ENCODE results near the gene PDSS2.

The PDSS2 gene

DNA sequence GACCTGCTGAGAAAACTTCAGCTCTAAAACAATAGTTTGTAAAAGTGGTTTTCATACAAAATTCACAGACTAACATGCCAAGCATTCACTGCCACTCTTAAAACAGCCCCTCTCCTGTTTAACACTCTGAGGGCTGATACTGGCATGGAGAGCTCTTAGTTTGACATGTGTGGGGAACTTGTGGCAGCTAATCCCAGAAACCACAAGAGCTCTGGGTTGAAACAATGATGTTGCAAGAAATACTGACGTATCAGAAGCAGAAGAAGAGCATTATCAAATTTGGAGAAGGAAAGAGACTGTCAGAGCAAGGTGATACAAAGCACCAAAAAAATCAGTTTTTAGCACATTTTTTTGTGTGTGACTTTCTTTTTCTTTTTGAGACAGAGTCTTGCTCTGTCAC is 349.2 kb downstream of the PDSS2 start:
- no peak for DNase-seq

GRCh38 chr6:107108201-107108890 is 351.0 kb downstream of the PDSS2 start:
- DNase-seq, result no peak

DNA sequence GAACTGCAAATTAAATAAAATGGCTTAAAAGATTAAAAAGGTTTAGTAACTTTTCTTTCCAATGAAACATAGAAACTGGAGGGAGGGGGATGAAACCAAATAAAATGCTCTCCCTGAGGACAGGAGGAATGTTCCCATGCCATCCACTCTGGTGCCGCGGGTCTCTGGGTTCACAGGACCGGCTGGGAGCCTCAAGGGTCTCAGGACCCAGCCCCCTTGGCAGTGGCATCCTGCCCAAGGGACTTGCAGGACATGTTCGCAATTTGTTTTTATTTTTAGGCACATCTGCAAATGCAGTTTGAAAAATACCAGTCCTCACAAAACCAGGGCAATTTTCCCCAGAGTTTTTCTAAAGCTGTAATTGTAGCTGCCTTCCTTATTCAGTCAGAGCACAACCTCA is 351.6 kb downstream of the PDSS2 start:
- no peak for DNase-seq

- DNase-seq, result no peak
These were observed 353.2 kb downstream of the PDSS2 start for GRCh38 chr6:107106165-107106564.

DNA sequence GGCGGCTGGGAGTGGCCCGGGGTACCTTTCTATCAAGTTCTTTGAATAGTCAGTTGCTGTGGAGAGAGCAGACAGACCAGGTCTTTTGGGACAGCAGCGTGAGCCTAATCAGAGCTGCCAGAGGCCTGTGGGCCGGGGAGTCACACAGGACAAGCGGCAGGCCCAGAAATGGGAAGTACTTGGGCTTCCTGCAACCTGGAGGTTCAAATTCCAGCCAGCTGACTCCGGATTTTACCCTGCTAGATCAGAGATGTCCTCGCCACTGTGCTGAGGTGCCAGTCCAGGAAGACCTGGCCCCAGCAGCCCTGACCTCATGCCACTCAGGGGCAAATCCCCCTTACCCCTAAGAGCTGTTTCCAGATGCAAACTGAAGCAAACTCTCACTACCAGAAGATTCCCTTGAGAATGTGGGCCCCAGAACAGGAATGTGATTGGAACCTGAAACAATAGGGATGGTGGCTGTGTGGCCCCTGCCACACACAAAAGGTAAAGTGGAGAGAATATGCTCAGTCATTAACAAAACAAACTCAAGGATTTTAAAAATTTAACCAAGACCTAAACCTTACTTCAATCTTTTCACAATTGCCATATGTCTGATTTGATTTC is 353.8 kb downstream of the PDSS2 start:
- DNase-seq, result no peak

DNA sequence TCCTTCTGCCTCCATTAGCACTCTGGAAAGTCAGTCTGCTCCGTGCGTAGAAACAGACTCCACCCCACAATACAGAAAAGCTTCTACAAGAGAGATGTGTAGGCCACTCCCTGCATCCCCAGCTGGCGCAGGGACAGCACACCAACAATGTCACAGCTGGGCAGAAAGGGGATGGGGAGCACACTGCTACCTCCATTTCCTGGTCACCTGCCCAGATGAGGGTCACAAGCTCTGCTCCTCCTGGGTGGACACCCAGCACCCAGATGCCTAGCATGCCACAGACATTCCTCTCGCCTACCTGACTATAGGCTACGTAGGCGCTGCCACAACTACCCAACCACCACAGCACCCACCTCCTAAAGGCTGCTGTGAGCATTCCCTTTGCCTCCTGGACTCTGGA is 356.3 kb downstream of the PDSS2 start:
- no peak for DNase-seq
